HG03442 (cell line): Measurements from ENCODE around the gene AIG1.
A peak's percentile ranks its signal among the peaks of the same experiment; 100 is the strongest.

Experiments used
- ATAC-seq: cut with Tn5 transposase; IDR thresholded peaks from one replicate; pipeline ENCODE4 v1.9.1; 2021; ENCODE audit warnings: mild to moderate bottlenecking, moderate library complexity; ENCODE audit not compliant: unreplicated experiment

Gene AIG1

DNA sequence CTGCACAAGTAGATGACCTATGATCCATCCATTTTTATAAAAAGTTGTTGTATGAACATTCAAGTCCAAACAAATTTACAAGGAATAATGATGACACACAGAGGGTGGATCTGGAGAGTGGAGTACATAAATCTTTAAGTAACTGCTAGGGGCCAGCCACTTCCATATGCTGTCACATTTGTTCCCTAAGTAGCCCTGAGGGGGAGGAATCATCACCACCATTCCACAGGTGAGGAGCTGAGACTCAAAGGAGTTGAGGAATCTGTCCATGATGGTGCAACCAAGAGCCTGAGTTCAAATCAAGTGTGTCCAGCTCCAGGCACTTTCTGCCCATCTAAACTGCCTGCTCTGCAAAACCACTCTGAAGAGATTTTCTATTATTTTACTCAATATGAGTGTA is 132.1 kb downstream of the AIG1 start:
- ATAC-seq: no peak

DNA sequence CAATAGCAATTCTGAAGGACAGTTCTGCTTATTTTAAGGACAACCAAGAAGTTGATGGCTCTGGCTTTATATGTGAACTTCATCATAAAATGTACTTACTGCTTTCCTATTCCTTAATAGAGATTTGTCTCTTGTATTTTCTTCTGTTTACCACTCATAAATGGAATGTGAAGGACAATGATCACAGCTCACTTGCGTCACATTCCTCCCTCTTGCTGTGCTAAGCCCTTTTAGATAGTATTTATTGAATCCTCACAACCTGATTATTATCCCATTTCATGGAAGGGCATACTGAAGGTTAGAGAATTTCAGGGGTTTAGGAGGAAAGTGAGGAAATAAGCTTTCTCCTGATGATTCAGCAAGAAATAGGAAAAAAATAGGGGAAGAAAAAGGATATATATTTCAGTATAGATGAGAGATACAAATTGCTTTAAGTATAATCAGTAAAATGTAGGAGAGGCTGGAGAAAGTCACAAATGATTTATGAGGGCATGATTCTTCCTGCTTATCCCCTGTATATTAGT is 132.9 kb downstream of the AIG1 start:
- ATAC-seq: no peak

GRCh38 chr6:143194095-143194589 is 133.5 kb downstream of the AIG1 start:
- no peak for ATAC-seq

DNA sequence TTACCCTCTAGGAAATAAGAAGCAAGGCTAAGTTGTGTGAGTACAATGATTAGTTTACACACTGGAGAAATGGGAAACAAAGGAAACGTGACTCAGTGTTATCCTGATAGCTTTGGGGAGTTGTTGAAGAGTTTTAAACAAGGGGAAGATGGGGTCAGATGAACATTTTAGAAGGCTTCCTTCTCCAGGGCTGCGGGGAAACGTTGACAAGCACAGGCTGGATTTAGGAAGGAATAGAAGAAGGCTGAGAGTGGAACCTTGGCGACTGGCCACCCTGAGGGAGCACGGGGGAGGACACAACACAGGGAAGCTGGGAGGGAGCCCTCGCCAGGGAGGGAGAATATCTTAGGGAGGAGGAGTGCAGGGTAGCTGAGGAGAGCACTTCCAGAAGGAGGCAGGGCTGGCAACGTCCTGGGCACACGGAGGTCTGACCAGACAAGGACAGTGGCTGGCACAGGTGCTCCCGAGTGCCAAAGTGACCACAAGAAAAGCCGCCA is 134.7 kb downstream of the AIG1 start:
- ATAC-seq: no peak

- no peak for ATAC-seq
Observed at GRCh38 chr6:143196525-143197225, 136.0 kb downstream of the AIG1 start.

GRCh38 chr6:143197377-143197776 is 136.7 kb downstream of the AIG1 start:
- no peak for ATAC-seq

DNA sequence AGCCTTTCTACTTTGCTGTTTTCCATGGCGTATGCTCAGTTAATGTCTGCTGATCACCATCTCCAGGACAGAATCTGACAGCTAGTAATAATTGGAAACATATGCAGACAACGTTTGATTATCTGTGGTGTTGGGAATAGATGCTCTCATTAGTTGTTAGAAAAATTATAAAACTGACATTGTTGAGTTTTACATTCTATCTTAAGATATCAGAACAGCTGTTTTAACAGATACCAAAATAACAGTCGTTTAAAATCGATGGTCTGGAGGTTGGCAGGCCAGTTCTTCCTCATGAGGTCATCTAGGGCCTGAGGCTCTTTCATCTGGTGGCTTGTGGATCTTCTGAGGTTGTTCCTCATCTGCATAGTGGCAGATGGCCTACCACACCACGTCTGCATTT is 137.6 kb downstream of the AIG1 start:
- no peak for ATAC-seq

DNA sequence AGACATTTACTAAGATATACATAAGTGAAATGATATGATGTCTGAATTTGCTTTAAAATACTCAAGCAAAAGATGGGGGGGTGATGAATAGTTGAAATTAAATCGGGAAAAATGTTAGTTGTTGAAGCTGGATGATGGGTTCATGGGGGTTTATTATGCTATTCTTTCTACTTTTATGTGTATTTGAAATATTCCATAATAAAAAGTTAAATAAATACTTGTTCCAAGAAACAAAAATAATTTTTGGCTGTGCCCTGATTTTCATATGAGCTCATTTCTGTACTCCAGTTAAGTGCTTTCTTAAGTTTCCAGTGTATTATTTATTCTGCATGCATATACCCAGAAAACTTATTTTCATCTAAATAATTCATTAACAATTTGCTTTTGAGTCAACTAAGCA is 138.6 kb downstream of the AIG1 start:
- no peak for ATAC-seq

- no peak for ATAC-seq
Observed at GRCh38 chr6:143200167-143200770, 139.6 kb downstream of the AIG1 start.

DNA sequence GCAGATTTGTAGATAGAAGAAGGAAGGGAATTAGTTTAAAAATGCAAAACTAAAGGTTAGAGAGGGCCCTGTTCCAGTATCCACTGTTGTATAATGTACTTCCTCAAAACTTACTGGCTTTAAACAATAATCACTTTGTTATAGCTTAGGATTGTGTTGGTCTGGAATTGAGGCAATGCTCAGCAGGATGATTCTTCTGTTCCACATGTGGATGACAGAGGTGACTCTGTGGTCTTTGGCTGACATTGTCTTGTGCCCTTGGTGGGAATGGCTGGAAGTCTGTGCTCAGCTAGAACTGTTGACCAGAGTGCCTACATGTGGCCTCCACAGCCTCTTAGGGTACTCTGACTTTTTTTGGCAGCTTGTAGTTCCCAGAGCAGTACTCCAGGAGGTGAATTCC is 143.4 kb downstream of the AIG1 start:
- no peak for ATAC-seq

DNA sequence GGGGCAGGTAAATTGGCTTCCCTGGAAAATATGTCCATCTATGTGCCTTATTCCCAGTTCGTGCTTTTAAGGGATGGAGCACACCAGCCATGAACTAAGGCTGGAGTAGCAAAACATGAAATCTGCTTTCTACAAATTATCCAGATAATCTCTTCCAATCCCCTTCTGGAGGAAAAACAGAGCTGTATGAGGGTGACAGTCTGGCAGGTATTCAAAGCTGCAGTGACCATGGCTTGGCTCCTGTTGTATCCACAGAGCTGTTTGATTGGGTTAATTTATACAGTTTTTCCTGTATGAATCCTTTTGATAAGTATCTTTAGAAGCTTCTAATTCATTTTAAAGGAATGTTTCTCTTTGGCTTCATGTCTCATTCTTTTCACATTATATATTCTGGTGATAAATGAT is 144.4 kb downstream of the AIG1 start:
- no peak for ATAC-seq

DNA sequence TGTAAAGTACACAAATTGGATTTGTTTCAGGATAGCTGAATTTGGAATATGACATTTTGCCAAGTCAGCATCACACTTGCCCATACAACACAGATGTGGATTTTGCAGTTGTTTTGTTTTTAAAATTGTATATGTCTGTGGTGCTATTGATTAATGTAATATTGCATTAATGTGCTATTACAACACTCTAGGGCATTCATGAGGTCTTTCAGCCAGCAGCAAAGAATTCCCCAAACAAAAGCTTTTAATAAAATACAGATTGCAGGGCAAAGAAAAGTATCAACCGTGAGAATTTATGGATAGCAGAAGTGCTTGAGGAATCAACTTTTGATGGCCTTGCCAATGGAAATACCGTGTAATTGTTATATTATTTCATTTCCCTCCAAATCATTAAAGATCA is 144.9 kb downstream of the AIG1 start:
- no peak for ATAC-seq

DNA sequence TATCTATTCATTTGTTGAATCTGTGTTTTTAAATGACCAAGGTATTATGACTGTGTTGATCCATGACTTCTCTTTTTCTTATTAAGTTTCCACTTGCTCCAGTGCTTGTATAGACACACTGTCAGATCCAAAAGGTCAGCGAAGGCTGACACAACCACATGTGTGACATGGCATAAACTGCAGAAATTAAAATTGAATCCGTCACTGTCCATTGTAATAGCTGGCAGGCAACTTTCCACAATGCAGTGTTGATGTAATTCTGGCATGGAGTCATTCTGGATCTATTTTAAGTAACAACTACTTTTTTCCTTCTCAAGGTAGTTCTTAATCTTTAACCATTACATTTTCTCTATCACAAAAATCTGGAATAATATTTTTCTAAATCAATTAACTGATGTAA is 145.3 kb downstream of the AIG1 start:
- no peak for ATAC-seq

GRCh38 chr6:143206550-143206949 is 145.9 kb downstream of the AIG1 start:
- ATAC-seq: no peak

- peak; percentile 43 for ATAC-seq
Observed at GRCh38 chr6:143210420-143210819, 149.7 kb downstream of the AIG1 start.

DNA sequence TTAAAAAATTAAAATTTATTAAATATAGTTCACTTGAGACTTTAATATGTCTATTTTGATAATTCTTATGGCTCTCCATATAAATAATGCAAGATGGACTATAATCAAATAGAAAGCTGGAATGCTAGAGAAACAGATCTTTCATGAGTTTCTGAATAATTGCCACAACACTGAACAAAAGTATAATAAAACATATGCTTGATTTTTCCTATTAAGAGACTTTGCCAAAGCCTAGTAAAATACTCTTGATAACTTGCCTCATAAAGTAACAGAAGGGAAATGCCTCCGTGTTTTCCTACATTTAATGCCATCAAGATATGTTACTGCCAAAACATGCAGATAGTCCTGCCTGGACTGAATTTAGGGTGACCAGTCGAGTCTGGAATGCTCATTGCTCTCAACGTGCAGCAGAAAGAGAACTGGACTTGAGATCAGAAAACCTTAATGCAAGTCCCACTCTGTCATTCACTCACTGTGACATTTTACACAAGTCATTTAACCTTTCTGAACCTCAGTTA is 153.2 kb downstream of the AIG1 start:
- no peak for ATAC-seq

DNA sequence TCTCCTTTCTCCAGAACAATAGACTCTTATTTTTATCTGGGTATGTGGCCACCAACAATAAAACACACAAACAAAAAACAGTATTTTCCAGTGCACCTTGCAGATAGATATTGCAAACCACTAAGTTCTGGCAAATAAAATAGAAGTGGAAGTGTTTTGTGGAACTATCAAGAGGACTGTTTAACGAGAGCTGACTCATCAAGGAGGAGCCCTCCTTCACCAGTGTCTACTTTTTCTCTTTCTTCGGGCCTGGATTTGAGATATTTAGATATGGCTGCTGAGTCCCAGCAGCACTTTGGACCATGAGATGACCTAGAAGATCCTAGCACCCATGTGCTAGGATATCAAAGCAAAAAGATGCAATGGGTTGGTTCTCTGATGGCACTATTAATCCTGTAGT is 154.7 kb downstream of the AIG1 start:
- ATAC-seq: no peak

DNA sequence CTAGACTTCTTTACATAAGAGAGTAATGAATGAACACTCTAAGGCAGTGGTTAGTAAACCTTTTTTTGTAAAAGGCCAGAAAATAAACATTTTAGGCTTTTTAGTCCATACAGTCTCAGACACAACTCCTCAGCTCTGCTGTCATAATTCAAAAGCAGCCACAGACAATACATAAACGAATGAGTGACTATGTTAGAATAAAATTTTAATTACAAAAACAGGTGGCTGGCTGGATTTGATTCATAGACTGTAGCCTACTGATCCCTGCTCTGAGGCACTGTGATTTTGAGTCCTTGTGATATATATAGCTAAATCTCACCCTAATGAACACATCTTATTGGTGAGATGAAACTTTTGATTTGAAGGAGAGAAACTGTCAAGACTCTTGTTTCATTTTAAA is 155.1 kb downstream of the AIG1 start:
- ATAC-seq: no peak

DNA sequence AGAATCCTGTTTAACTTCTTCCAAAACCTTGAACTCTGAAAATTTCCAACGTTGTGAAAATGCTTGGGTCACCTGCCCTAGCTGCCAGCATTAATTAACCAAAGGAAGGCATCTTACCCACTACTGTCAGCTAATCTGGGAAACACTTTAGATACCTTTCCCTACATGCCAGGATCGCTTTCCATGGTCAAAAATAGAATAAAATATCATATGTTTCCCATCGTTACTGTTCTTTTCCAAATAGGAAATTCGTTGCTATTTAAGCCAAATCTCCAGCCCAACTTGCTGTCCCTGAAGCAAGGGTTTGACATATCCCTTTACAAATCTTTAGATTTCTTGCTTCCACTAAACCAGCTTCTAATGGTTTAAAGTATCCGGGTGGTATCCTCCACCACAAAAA is 157.5 kb downstream of the AIG1 start:
- ATAC-seq: no peak

DNA sequence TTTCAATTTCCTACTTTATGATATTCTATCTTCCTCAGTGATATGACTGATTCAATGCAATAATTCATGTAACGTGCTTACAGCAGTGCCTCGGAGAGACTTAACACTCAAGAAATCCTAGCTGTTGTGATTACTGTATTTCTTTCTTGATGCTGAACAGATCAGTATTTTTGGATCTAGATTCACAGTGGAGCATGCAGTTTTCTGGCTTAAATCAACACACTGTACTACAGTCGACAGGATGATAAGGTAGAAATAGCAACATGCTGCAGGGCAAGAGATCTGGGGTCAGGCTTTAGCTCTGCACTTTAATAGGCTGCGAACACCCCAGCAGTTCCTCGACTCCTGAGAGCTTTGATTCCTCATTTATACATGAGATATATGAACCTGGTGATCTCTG is 161.0 kb downstream of the AIG1 start:
- no peak for ATAC-seq

- no peak for ATAC-seq
Observed at GRCh38 chr6:143222310-143222709, 161.6 kb downstream of the AIG1 start.

DNA sequence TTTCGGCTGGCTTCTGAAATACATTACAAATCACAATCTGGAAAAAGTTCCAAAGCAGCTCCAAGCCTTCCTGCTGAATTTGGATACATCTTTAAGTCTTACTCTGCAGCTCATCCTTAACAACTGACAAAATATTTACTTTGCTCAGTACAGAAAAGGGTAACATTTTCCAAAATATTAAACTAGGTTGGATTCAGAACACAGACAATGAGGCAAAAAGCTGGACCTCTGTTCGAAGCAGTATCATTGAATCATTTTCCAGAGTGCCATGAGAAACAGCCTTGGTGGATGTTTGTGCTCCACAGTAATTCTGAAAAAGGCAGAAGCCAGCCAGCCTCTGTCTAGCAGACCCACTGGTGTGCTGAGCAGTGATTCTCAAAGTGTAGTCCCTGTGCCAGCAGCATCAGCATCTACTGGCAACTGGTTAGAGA is 162.1 kb downstream of the AIG1 start:
- no peak for ATAC-seq
